Measurements from ENCODE around the gene PTPRN2. TPM values are rescaled to one million over a fixed set of nuclear protein-coding genes. Genes with fewer than 3 reads are reported as not detected.

PTPRN2 gene
- total RNA-seq, 1 experiment from 2014 or later: 1.1 TPM

- DNase-seq (ENCODE audit: low read depth, low spot score) (no peak), ATAC-seq (peak; percentile 44)
- CTCF ChIA-PET: no interaction called here
- H3K36me3 ChIP-seq (ENCODE audit: control insufficient read depth, insufficient read depth, low read length): peaks cover 5% of the 10 kb centered on the region; the same call in 1 of the 2 replicates
- intact Hi-C loops (cut with micrococcal nuclease; ENCODE audit: unreplicated experiment): no loop called here
- TF ChIP-seq SIN3A (IDR thresholded peaks at IDR 0.05; ENCODE audit: borderline replicate concordance, insufficient read depth, low read depth, low read length): no peak
- no peak for TF ChIP-seq REST (IDR thresholded peaks at IDR 0.05; ENCODE audit: insufficient read depth in 1 of 2, low read depth in 2 of 2, low read length in 1 of 2)
- no peak for TF ChIP-seq TCF7L2 (IDR thresholded peaks at IDR 0.05; ENCODE audit: low read depth, low read length)
- TF ChIP-seq CTCF (IDR thresholded peaks at IDR 0.05): no peak
- no peak for TF ChIP-seq POLR2AphosphoS5 (IDR thresholded peaks at IDR 0.05; ENCODE audit: low read depth, low read length)
- no peaks in the 10 kb centered on the region for H3K9me3 ChIP-seq (ENCODE audit: control insufficient read depth, insufficient read depth, low read depth, low read length)
- in situ Hi-C loops (cut with HindIII; ENCODE audit: low pct_unique_long_range_greater_than_20kb, low sequenced_read_pairs): no loop called here
- H3K4me1 ChIP-seq (ENCODE audit: control insufficient read depth, insufficient read depth, low read length): no peaks in the 10 kb centered on the region
- H3K4me3 ChIP-seq (ENCODE audit: low read depth in 2 of 2, low read length in 2 of 2): peak overlapping the region; percentile 7 to 21; a peak in 3 of 4 replicates
- no TSS peak for BruUV-seq (replicated peaks)
- peaks cover 3% of the 10 kb centered on the region; the same call in 1 of the 2 replicates for H3K27me3 ChIP-seq (ENCODE audit: control insufficient read depth, insufficient read depth, low read length)
- H3K27ac ChIP-seq (ENCODE audit: low read length): no peak overlapping the region
- POLR2A ChIA-PET: no interaction called here
Observed at GRCh38 chr7:157693071-157693520, 894.5 kb downstream of the PTPRN2 start.

- CTCF ChIA-PET: no interaction called here
- DNase-seq (ENCODE audit: low read depth, low spot score): no peak
- no TSS peak for BruUV-seq (replicated peaks)
- intact Hi-C loops (cut with micrococcal nuclease; ENCODE audit: unreplicated experiment): no loop called here
- H3K9me3 ChIP-seq (ENCODE audit: control insufficient read depth, insufficient read depth, low read depth, low read length): no peaks in the 10 kb centered on the region
- no peak for TF ChIP-seq POLR2AphosphoS5 (IDR thresholded peaks at IDR 0.05; ENCODE audit: low read depth, low read length)
- TF ChIP-seq CTCF (IDR thresholded peaks at IDR 0.05): no peak
- no peak for TF ChIP-seq TCF7L2 (IDR thresholded peaks at IDR 0.05; ENCODE audit: low read depth, low read length)
- no peak for TF ChIP-seq SIN3A (IDR thresholded peaks at IDR 0.05; ENCODE audit: borderline replicate concordance, insufficient read depth, low read depth, low read length)
- TF ChIP-seq REST (IDR thresholded peaks at IDR 0.05; ENCODE audit: insufficient read depth in 1 of 2, low read depth in 2 of 2, low read length in 1 of 2): no peak
- POLR2A ChIA-PET: no interaction called here
- H3K27me3 ChIP-seq (ENCODE audit: control insufficient read depth, insufficient read depth, low read length): peaks cover 3% of the 10 kb centered on the region; the same call in 1 of the 2 replicates
- ATAC-seq: no peak
- H3K36me3 ChIP-seq (ENCODE audit: control insufficient read depth, insufficient read depth, low read length): peaks cover 5% of the 10 kb centered on the region; the same call in 1 of the 2 replicates
- in situ Hi-C loops (cut with HindIII; ENCODE audit: low pct_unique_long_range_greater_than_20kb, low sequenced_read_pairs): no loop called here
- H3K4me3 ChIP-seq (ENCODE audit: low read depth in 2 of 2, low read length in 2 of 2): no peak overlapping the region
- H3K4me1 ChIP-seq (ENCODE audit: control insufficient read depth, insufficient read depth, low read length): no peaks in the 10 kb centered on the region
- no peak overlapping the region for H3K27ac ChIP-seq (ENCODE audit: low read length)
Observed at GRCh38 chr7:157692460-157693011, 895.1 kb downstream of the PTPRN2 start.
